ENCODE results near the gene HECW1. TPM values are rescaled to one million over a fixed set of nuclear protein-coding genes. Genes with fewer than 3 reads are reported as not detected.
"Not testable (repeated sequence)": the region's sequence is repeated elsewhere in the genome, so short reads cannot be mapped to it uniquely, and the experiment has no call there.

HECW1 gene
- total and polyA plus RNA-seq, 2 experiments from 2014 or later: 11.0 to 21.8 TPM

DNA sequence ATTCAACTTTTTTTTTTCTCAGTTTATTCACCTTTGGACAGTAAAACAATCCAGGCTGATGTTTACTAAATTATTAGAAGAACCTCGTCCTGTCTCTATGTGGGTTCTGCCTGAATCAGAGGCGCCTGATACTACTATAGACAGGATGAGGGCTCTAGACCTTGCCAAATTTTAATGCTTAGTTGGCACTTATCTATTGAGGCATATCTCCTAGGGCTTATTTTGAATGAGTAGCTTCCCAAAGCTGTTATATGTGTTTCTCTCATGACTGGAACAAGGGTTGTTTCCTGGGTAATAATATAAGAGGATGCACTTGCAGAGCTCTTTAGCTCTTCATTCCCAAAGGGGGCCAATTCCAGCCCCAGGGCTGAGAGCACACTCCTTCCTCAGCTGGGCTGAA lies 23.6 kb downstream of the HECW1 start (continued):
- TF ChIP-seq, protein P1, sequence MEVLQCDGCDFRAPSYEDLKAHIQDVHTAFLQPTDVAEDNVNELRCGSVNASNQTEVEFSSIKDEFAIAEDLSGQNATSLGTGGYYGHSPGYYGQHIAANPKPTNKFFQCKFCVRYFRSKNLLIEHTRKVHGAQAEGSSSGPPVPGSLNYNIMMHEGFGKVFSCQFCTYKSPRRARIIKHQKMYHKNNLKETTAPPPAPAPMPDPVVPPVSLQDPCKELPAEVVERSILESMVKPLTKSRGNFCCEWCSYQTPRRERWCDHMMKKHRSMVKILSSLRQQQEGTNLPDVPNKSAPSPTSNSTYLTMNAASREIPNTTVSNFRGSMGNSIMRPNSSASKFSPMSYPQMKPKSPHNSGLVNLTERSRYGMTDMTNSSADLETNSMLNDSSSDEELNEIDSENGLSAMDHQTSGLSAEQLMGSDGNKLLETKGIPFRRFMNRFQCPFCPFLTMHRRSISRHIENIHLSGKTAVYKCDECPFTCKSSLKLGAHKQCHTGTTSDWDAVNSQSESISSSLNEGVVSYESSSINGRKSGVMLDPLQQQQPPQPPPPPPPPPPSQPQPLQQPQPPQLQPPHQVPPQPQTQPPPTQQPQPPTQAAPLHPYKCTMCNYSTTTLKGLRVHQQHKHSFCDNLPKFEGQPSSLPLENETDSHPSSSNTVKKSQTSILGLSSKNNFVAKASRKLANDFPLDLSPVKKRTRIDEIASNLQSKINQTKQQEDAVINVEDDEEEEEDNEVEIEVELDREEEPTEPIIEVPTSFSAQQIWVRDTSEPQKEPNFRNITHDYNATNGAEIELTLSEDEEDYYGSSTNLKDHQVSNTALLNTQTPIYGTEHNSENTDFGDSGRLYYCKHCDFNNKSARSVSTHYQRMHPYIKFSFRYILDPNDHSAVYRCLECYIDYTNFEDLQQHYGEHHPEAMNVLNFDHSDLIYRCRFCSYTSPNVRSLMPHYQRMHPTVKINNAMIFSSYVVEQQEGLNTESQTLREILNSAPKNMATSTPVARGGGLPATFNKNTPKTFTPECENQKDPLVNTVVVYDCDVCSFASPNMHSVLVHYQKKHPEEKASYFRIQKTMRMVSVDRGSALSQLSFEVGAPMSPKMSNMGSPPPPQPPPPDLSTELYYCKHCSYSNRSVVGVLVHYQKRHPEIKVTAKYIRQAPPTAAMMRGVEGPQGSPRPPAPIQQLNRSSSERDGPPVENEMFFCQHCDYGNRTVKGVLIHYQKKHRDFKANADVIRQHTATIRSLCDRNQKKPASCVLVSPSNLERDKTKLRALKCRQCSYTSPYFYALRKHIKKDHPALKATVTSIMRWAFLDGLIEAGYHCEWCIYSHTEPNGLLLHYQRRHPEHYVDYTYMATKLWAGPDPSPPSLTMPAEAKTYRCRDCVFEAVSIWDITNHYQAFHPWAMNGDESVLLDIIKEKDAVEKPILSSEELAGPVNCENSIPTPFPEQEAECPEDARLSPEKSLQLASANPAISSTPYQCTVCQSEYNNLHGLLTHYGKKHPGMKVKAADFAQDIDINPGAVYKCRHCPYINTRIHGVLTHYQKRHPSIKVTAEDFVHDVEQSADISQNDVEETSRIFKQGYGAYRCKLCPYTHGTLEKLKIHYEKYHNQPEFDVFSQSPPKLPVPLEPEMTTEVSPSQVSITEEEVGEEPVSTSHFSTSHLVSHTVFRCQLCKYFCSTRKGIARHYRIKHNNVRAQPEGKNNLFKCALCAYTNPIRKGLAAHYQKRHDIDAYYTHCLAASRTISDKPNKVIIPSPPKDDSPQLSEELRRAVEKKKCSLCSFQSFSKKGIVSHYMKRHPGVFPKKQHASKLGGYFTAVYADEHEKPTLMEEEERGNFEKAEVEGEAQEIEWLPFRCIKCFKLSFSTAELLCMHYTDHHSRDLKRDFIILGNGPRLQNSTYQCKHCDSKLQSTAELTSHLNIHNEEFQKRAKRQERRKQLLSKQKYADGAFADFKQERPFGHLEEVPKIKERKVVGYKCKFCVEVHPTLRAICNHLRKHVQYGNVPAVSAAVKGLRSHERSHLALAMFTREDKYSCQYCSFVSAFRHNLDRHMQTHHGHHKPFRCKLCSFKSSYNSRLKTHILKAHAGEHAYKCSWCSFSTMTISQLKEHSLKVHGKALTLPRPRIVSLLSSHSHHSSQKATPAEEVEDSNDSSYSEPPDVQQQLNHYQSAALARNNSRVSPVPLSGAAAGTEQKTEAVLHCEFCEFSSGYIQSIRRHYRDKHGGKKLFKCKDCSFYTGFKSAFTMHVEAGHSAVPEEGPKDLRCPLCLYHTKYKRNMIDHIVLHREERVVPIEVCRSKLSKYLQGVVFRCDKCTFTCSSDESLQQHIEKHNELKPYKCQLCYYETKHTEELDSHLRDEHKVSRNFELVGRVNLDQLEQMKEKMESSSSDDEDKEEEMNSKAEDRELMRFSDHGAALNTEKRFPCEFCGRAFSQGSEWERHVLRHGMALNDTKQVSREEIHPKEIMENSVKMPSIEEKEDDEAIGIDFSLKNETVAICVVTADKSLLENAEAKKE (CRISPR knock-in tag; IDR thresholded peaks at IDR 0.05): no peak
- TF ChIP-seq, protein P2, sequence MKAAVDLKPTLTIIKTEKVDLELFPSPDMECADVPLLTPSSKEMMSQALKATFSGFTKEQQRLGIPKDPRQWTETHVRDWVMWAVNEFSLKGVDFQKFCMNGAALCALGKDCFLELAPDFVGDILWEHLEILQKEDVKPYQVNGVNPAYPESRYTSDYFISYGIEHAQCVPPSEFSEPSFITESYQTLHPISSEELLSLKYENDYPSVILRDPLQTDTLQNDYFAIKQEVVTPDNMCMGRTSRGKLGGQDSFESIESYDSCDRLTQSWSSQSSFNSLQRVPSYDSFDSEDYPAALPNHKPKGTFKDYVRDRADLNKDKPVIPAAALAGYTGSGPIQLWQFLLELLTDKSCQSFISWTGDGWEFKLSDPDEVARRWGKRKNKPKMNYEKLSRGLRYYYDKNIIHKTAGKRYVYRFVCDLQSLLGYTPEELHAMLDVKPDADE (IDR thresholded peaks at IDR 0.05): no peak
- TF ChIP-seq STAT1 (IDR thresholded peaks at IDR 0.05; ENCODE audit: unreplicated experiment) (no peak), EZH2 (IDR thresholded peaks at IDR 0.05; ENCODE audit: low read depth, unreplicated experiment) (no peak), JUNB (IDR thresholded peaks at IDR 0.05; ENCODE audit: unreplicated experiment) (no peak), ZNF331 (CRISPR knock-in tag; IDR thresholded peaks at IDR 0.05; ENCODE audit: low read depth) (no peak), NANOG (IDR thresholded peaks at IDR 0.05; ENCODE audit: borderline replicate concordance) (no peak), EZH2phosphoT487 (IDR thresholded peaks at IDR 0.05; ENCODE audit: unreplicated experiment) (no peak)

DNA sequence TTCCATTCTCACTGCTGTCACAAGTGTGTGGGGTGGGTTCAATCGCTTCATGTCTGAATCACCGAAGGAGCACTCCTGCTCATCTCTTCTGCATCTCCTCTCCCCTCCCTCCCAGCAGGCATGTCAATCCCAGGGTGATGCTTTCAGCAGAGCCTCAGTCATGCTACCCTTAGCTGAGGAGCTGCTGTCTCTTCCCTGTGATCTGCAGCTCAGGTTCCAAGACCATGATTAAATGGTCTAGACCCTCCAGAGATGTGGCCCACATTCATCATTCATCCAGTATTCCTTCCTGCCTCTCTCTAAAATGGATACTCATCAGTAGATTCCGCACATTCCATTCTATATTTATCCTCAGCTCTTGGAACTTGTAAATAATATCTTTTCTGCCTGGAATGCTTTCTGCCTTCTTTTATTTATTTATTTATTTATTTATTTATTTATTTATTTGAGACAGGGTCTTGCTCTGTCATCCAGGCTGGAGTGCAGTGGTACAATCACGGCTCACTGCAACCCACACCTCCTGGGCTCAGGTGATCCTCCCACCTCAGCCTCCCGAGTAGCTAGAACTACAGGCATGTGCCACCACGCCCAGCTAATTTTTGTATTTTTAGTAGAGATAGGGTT lies 24.8 kb downstream of the HECW1 start:
- H3K36me3 ChIP-seq (ENCODE audit: insufficient read depth); H4K20me1 ChIP-seq (replicated peaks; ENCODE audit: insufficient read depth); H2AFZ ChIP-seq; ATAC-seq; H3K4me2 ChIP-seq; H3K9me2 ChIP-seq (ENCODE audit: insufficient read depth); H3K36me3 Mint-ChIP-seq (ENCODE audit: low read depth); H3F3A ChIP-seq (replicated peaks; ENCODE audit: low read depth); H3K9me3 Mint-ChIP-seq; H3K27ac ChIP-seq (ENCODE audit: low read depth); H3K27ac Mint-ChIP-seq; DNase-seq (ENCODE audit: low spot score); H3K79me2 ChIP-seq (replicated peaks; ENCODE audit: insufficient read depth); H3K4me3 ChIP-seq; H3K4me3 Mint-ChIP-seq; H3K27me3 ChIP-seq (ENCODE audit: insufficient read depth): not testable (repeated sequence)
- peaks cover 67% of the 10 kb centered on the region for H3K4me1 Mint-ChIP-seq
- H3K4me1 ChIP-seq (ENCODE audit: insufficient read depth): peaks cover 53% of the 10 kb centered on the region
- peaks cover 14% of the 10 kb centered on the region for H3K27me3 Mint-ChIP-seq (ENCODE audit: insufficient read depth, low read depth, poor library complexity)
